Body of pancreas (tissue), 4 donors: ENCODE data around the gene MCF2.

Experiments used
- CTCF ChIP-seq, 7 experiments: fragments of 450-650 bp in 4 of 7; fragments of 200-600 bp in 3 of 7; sonication (generic) in 3 of 7; IDR thresholded peaks; one replicate each; pipeline ENCODE4 v1.5.1; 2016 to 2019; ENCODE audit warnings: antibody characterized with exemption in 7 of 7
- POLR2A ChIP-seq, 3 donors: fragments of 450-650 bp; IDR thresholded peaks; one replicate each; pipeline ENCODE4 v1.6.1; 2016; ENCODE audit warnings: antibody characterized with exemption in 3 of 3, mild to moderate bottlenecking in 2 of 3

GRCh38 chrX:139738581-139738980 lies 30.6 kb upstream of the MCF2 start:
- TF ChIP-seq CTCF (IDR thresholded peaks at IDR 0.05) = no peak
- TF ChIP-seq POLR2A (IDR thresholded peaks at IDR 0.05) = no peak
